IMR-90 (cell line): ENCODE data around the gene SMG1. TPM values are rescaled to one million over a fixed set of nuclear protein-coding genes. Genes with fewer than 3 reads are reported as not detected.
"Not testable (repeated sequence)": the region's sequence is repeated elsewhere in the genome, so short reads cannot be mapped to it uniquely, and the experiment has no call there.

Experiments used
- ATAC-seq: fragments of 200-7000 bp; cut with Tn5 transposase; 2 replicates; pipeline ENCODE4 v1.9.1; 2020; ENCODE audit warnings: low read depth, mild to moderate bottlenecking, moderate library complexity
- BruUV-seq: library from RNA; stranded (reverse); fragments of 400-500 nt; replicated peaks from 2 replicates; lab custom pipeline; 2021; lab: Mats Ljungman, UMichigan
- CTCF ChIA-PET: fragments of 300-600 bp; formaldehyde crosslinking; extraction: SDS; loops from one replicate; lab custom pipeline; 2021; ENCODE audit warnings: antibody characterized with exemption; lab: Yijun Ruan, JAX
- POLR2A ChIA-PET: fragments of 300-600 bp; sonication (Branson Sonifier 250); formaldehyde crosslinking; loops from one replicate; lab custom pipeline; 2022; ENCODE audit warnings: antibody characterized with exemption; ENCODE audit not compliant: unreplicated experiment; lab: Charles Lee
- DNase-seq: peaks from one replicate; pipeline ENCODE4 v3.0.0; 2013
- H2AFZ ChIP-seq: replicated peaks from 2 replicates; pipeline ENCODE3; 2013; ENCODE audit warnings: low read length, mild to moderate bottlenecking; ENCODE audit not compliant: poor library complexity
- H2AK5ac ChIP-seq: 2 replicates; pipeline ENCODE4 v1.6.1; 2013; ENCODE audit warnings: low read depth, low read length, inconsistent platforms
- H2AK9ac ChIP-seq: replicated peaks from 2 replicates; pipeline ENCODE3; 2013; ENCODE audit warnings: mild to moderate bottlenecking, low read depth, low read length, moderate library complexity; ENCODE audit not compliant: poor library complexity
- H2BK120ac ChIP-seq: 2 replicates; pipeline ENCODE4 v1.6.1; 2013; ENCODE audit warnings: low read depth, low read length, inconsistent platforms
- H2BK15ac ChIP-seq: 3 replicates; pipeline ENCODE4 v1.6.1; 2013; ENCODE audit warnings: low read depth, low read length, inconsistent platforms
- H2BK20ac ChIP-seq: 2 replicates; pipeline ENCODE4 v1.6.1; 2013; ENCODE audit warnings: low read depth, mild to moderate bottlenecking, inconsistent platforms, low read length, moderate library complexity
- H2BK5ac ChIP-seq: 2 replicates; pipeline ENCODE4 v1.6.1; 2013; ENCODE audit warnings: mild to moderate bottlenecking, low read depth, low read length, inconsistent platforms; ENCODE audit not compliant: poor library complexity, severe bottlenecking
- H3K14ac ChIP-seq: replicated peaks from 2 replicates; pipeline ENCODE4 v1.6.1; 2013; ENCODE audit warnings: low read depth, low read length, inconsistent platforms
- H3K18ac ChIP-seq: 2 replicates; pipeline ENCODE4 v1.6.1; 2013; ENCODE audit warnings: low read depth, low read length, control low read depth
- H3K23ac ChIP-seq: 2 replicates; pipeline ENCODE4 v1.6.1; 2013; ENCODE audit warnings: low read depth, low read length, inconsistent platforms
- H3K27ac ChIP-seq: 2 replicates; pipeline ENCODE4 v1.5.1; 2013; ENCODE audit warnings: mild to moderate bottlenecking, control low read depth, low read length; ENCODE audit not compliant: insufficient read depth
- H3K27me3 ChIP-seq: 2 replicates; pipeline ENCODE4 v1.6.1; 2013; ENCODE audit warnings: low read length; ENCODE audit not compliant: control insufficient read depth, insufficient read depth
- H3K36me3 ChIP-seq: 2 replicates; pipeline ENCODE4 v1.6.1; 2013; ENCODE audit warnings: low read length, mixed read lengths; ENCODE audit not compliant: control insufficient read depth, insufficient read depth
- H3K4ac ChIP-seq: 2 replicates; pipeline ENCODE4 v1.6.1; 2013; ENCODE audit warnings: low read depth, low read length, inconsistent platforms
- H3K4me1 ChIP-seq: 2 replicates; pipeline ENCODE4 v1.6.1; 2013; ENCODE audit warnings: low read length, mixed read lengths; ENCODE audit not compliant: control insufficient read depth, insufficient read depth
- H3K4me2 ChIP-seq: 2 replicates; pipeline ENCODE4 v1.6.1; 2013; ENCODE audit warnings: low read depth, mild to moderate bottlenecking, control low read depth, low read length, moderate library complexity
- H3K4me3 ChIP-seq: 2 replicates; pipeline ENCODE4 v1.5.1; 2013; ENCODE audit warnings: low read depth, mild to moderate bottlenecking, control low read depth, low read length, moderate library complexity; ENCODE audit not compliant: insufficient read depth
- H3K56ac ChIP-seq: 2 replicates; pipeline ENCODE4 v1.6.1; 2013; ENCODE audit warnings: low read length, inconsistent platforms; ENCODE audit not compliant: insufficient read depth; ENCODE audit errors: extremely low read depth
- H3K79me1 ChIP-seq, 2 experiments: 2 replicates each; pipeline ENCODE4 v1.6.1; 2013; ENCODE audit warnings: low read length in 2 of 2, inconsistent platforms in 1 of 2, low read depth in 1 of 2
- H3K9ac ChIP-seq: 2 replicates; pipeline ENCODE4 v1.6.1; 2013; ENCODE audit warnings: low read depth, low read length, control low read depth
- H3K9me1 ChIP-seq: 2 replicates; pipeline ENCODE4 v1.6.1; 2013; ENCODE audit warnings: low read length, inconsistent platforms; ENCODE audit not compliant: insufficient read depth
- H3K9me3 ChIP-seq: 2 replicates; pipeline ENCODE4 v1.6.1; 2013; ENCODE audit warnings: low read length; ENCODE audit not compliant: control insufficient read depth, insufficient read depth
- H4K20me1 ChIP-seq: 2 replicates; pipeline ENCODE4 v1.6.1; 2013; ENCODE audit warnings: low read length, inconsistent platforms; ENCODE audit not compliant: insufficient read depth
- H4K5ac ChIP-seq: 2 replicates; pipeline ENCODE4 v1.6.1; 2013; ENCODE audit warnings: mild to moderate bottlenecking, low read depth, low read length, control low read depth
- H4K8ac ChIP-seq, 2 experiments: 2 replicates each; pipeline ENCODE4 v1.6.1; 2013; ENCODE audit warnings: low read depth in 2 of 2, low read length in 2 of 2, control low read depth in 1 of 2, inconsistent platforms in 1 of 2
- H4K91ac ChIP-seq: 2 replicates; pipeline ENCODE4 v1.6.1; 2013; ENCODE audit warnings: low read depth, low read length, inconsistent platforms; ENCODE audit not compliant: insufficient read depth
- CEBPB ChIP-seq: IDR thresholded peaks from 2 replicates; pipeline ENCODE4 v1.6.1; 2012; ENCODE audit warnings: low read depth, low read length, improper control_type of control experiment
- WGBS, 2 experiments: methylation state at CpG; one replicate each; pipeline versions ENCODE4 v1.1.5 to v1.1.7; 2013; ENCODE audit warnings: missing lambda C conversion rate in 2 of 2; ENCODE audit not compliant: insufficient read length in 1 of 2; ENCODE audit errors: extremely low coverage in 2 of 2; 5-methylcytosine and 5-hydroxymethylcytosine counted together
- dilution Hi-C: fragments of 300-500 bp; cut with HindIII; formaldehyde crosslinking; loops from one replicate; pipeline ENCODE4 v1.14.3; 2018; ENCODE audit warnings: low sequenced_read_pairs; ENCODE audit not compliant: unreplicated experiment
- in situ Hi-C: fragments of 300-500 bp; cut with MboI; formaldehyde crosslinking; loops from 3 replicates; pipeline ENCODE4 v1.14.3; 2019; ENCODE audit warnings: low sequenced_read_pairs, inconsistent platforms, mixed read lengths
- intact Hi-C: fragments of 100-400 bp; cut with micrococcal nuclease; formaldehyde crosslinking; loops from 2 replicates; pipeline ENCODE4 v1.10.0; 2022
- polyA plus RNA-seq, 3 experiments: library from polyadenylated mRNA; depleted of rRNA; stranded (reverse); fragments of >200 nt; gene quantifications; 2 replicates each; pipeline ENCODE4 v1.2.3, GENCODE V29; 2012; ENCODE audit warnings: low replicate concordance in 1 of 3
- total RNA-seq: library from RNA; depleted of rRNA; stranded (reverse); fragments of >200 nt; gene quantifications from 2 replicates; pipeline ENCODE4 v1.2.3, GENCODE V29; 2012; rRNA removed

SMG1 gene
- total and polyA plus RNA-seq, 2 of the 4 experiments (the other 2 are of a cell fraction) = 13.4 to 53.8 TPM

GRCh38 chr16:18756639-18757038 lies 169.6 kb downstream of the SMG1 start:
- H3K14ac ChIP-seq, H2AK5ac ChIP-seq, ATAC-seq, H3K36me3 ChIP-seq, H3K4me1 ChIP-seq, CTCF ChIA-PET, H3K79me1 ChIP-seq, H2BK120ac ChIP-seq, H2BK15ac ChIP-seq, H3K4me3 ChIP-seq, H3K9me1 ChIP-seq, in situ Hi-C loops, dilution Hi-C loops, H4K20me1 ChIP-seq, H4K5ac ChIP-seq, H4K8ac ChIP-seq, H2BK20ac ChIP-seq, H4K91ac ChIP-seq, H3K9me3 ChIP-seq, H3K56ac ChIP-seq, H2BK5ac ChIP-seq, BruUV-seq, H3K23ac ChIP-seq, POLR2A ChIA-PET, intact Hi-C loops, H2AFZ ChIP-seq, H3K27me3 ChIP-seq, H3K18ac ChIP-seq, H3K27ac ChIP-seq, H3K4me2 ChIP-seq, DNase-seq, H3K9ac ChIP-seq, H3K4ac ChIP-seq, H2AK9ac ChIP-seq: not testable (repeated sequence)
- no CpG with 5 or more reads among the region's 9 CpGs for WGBS, 2 experiments
- TF ChIP-seq CEBPB = peak; percentile 54; the same call in 1 of the 2 replicates

Other genes with a start within 250 kb of the SMG1 start
- 2,973 and 4,619 TPM in 2 replicates for gene RPS15A, start 136.1 kb downstream of the SMG1 start, total RNA-seq
- gene RPS15A, start 136.1 kb downstream of the SMG1 start, polyA plus RNA-seq (2012; rRNA removed) = 4,450 and 4,588 TPM in 2 replicates
- gene ARL6IP1, start 124.9 kb downstream of the SMG1 start, total RNA-seq = 190 and 614 TPM in 2 replicates
- 69.6 and 78.1 TPM in 2 replicates for gene ARL6IP1, start 124.9 kb downstream of the SMG1 start, polyA plus RNA-seq (2012; rRNA removed)
- 0.28 and 0.36 TPM in 2 replicates for gene TMC7, start 57.5 kb upstream of the SMG1 start, total RNA-seq
- 0.16 and 0.27 TPM in 2 replicates for gene TMC7, start 57.5 kb upstream of the SMG1 start, polyA plus RNA-seq (2012; rRNA removed)
- gene COQ7, start 141.2 kb upstream of the SMG1 start, total RNA-seq = 10.9 and 15.0 TPM in 2 replicates
- gene COQ7, start 141.2 kb upstream of the SMG1 start, polyA plus RNA-seq (2012; rRNA removed) = 9.4 and 13.6 TPM in 2 replicates
- gene ITPRIPL2, start 187.6 kb upstream of the SMG1 start, total RNA-seq = 11.1 and 15.0 TPM in 2 replicates
- 9.2 and 10.1 TPM in 2 replicates for gene ITPRIPL2, start 187.6 kb upstream of the SMG1 start, polyA plus RNA-seq (2012; rRNA removed)
- gene SYT17, start 241.8 kb upstream of the SMG1 start, total RNA-seq = not detected in 2 replicates
- gene SYT17, start 241.8 kb upstream of the SMG1 start, polyA plus RNA-seq (2012; rRNA removed) = not detected in 2 replicates